GM19467 (cell line): ENCODE measurements around the gene SALL3.

Source experiments
- ATAC-seq: cut with Tn5 transposase; IDR thresholded peaks from one replicate; pipeline ENCODE4 v1.9.1; 2021; ENCODE audit warnings: mild to moderate bottlenecking, moderate library complexity; ENCODE audit not compliant: unreplicated experiment

The SALL3 gene

GRCh38 chr18:78980279-78980771 lies 707 bp downstream of the SALL3 start:
- no peak for ATAC-seq

GRCh38 chr18:78980777-78981380 lies 1.3 kb downstream of the SALL3 start:
- ATAC-seq = no peak

GRCh38 chr18:78981394-78981831 lies 1.8 kb downstream of the SALL3 start:
- ATAC-seq = no peak

- ATAC-seq = no peak
These were observed 2.5 kb downstream of the SALL3 start for GRCh38 chr18:78981989-78982620.

- no peak for ATAC-seq
These were observed 3.9 kb downstream of the SALL3 start for GRCh38 chr18:78983512-78983911.

- ATAC-seq = no peak
These were observed 5.5 kb downstream of the SALL3 start for GRCh38 chr18:78984941-78985784.

- ATAC-seq = no peak
These were observed 6.4 kb downstream of the SALL3 start for GRCh38 chr18:78986018-78986481.

- no peak for ATAC-seq
These were observed 11.8 kb downstream of the SALL3 start for GRCh38 chr18:78991446-78991845.

GRCh38 chr18:78992041-78993011 lies 12.7 kb downstream of the SALL3 start:
- ATAC-seq = no peak

GRCh38 chr18:78993014-78993926 lies 13.7 kb downstream of the SALL3 start:
- no peak for ATAC-seq

GRCh38 chr18:78994000-78994399 lies 14.4 kb downstream of the SALL3 start:
- no peak for ATAC-seq

GRCh38 chr18:78994531-78994930 lies 14.9 kb downstream of the SALL3 start:
- no peak for ATAC-seq

GRCh38 chr18:78994977-78995582 lies 15.5 kb downstream of the SALL3 start:
- ATAC-seq = no peak

GRCh38 chr18:78995740-78996395 lies 16.2 kb downstream of the SALL3 start:
- no peak for ATAC-seq

GRCh38 chr18:78996741-78997490 lies 17.3 kb downstream of the SALL3 start:
- ATAC-seq = no peak

- ATAC-seq = no peak
These were observed 18.9 kb downstream of the SALL3 start for GRCh38 chr18:78998371-78999071.

- ATAC-seq = no peak
These were observed 20.3 kb downstream of the SALL3 start for GRCh38 chr18:78999939-79000338.
